ENCODE results near the gene ADGRV1. TPM values are rescaled to one million over a fixed set of nuclear protein-coding genes. Genes with fewer than 3 reads are reported as not detected.

ADGRV1 gene
- total and polyA plus RNA-seq, 8 donors: 12.5 to 36.4 (median 16.9) TPM

DNA sequence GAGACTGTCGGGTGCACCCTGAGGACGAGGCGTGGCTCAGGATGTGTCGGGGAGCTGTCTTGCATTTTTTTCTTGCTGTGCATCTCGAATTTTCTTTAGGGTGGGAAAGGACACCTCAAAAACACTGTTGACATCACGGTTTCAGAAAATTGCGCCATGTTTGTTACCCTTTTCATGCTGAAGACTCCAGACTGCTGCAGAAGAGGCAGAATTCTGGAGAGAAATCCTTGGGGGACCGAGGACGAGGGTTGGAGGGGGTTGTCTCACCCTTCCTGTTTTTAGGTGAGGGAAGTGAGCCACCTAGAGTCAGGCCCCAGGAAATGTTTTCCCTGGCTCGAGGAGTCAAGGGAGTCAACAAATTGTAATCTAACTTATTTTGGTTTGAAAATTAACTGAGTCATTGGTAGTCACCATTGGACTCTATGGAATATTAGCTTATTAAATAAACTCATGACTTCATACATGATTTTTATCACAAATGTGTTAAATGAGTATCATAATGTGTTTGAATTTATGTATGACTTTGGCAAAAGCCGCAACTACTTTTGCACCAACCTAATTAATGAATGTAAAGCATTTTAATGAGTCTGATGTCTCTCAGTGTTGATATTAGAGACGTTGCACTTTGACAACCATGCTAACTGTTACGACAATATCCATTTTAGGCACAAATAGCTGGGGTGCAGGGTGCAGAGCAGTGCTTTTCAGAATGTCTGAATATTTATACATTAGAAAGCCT lies 28.5 kb upstream of the ADGRV1 start:
- peak; percentile 80 for ATAC-seq
- intact Hi-C loops (cut with DNase I): loop anchor here in 1 of 2 donors (10.0 kb wide), 1 partner anchor 95 kb away; no protein-coding TSS in a partner anchor
- peak in 2 of 4 donors; percentile 69 to 80 for DNase-seq
- TF ChIP-seq, protein P1, sequence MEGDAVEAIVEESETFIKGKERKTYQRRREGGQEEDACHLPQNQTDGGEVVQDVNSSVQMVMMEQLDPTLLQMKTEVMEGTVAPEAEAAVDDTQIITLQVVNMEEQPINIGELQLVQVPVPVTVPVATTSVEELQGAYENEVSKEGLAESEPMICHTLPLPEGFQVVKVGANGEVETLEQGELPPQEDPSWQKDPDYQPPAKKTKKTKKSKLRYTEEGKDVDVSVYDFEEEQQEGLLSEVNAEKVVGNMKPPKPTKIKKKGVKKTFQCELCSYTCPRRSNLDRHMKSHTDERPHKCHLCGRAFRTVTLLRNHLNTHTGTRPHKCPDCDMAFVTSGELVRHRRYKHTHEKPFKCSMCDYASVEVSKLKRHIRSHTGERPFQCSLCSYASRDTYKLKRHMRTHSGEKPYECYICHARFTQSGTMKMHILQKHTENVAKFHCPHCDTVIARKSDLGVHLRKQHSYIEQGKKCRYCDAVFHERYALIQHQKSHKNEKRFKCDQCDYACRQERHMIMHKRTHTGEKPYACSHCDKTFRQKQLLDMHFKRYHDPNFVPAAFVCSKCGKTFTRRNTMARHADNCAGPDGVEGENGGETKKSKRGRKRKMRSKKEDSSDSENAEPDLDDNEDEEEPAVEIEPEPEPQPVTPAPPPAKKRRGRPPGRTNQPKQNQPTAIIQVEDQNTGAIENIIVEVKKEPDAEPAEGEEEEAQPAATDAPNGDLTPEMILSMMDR (IDR thresholded peaks at IDR 0.05): peak; percentile 53 to 75
- H3K27me3 ChIP-seq: peaks cover 0 to 4% of the 10 kb centered on the region in 2 donors
- H3K36me3 ChIP-seq: peaks cover 0 to 3% of the 10 kb centered on the region in 2 donors
- peak overlapping the region; percentile 85 to 87 for H3K4me3 ChIP-seq
- H3K27ac ChIP-seq: peak overlapping the region; percentile 87 to 93
- H3K9me3 ChIP-seq: no peaks in the 10 kb centered on the region
- peaks cover 8 to 43% of the 10 kb centered on the region in 2 donors for H3K4me1 ChIP-seq

DNA sequence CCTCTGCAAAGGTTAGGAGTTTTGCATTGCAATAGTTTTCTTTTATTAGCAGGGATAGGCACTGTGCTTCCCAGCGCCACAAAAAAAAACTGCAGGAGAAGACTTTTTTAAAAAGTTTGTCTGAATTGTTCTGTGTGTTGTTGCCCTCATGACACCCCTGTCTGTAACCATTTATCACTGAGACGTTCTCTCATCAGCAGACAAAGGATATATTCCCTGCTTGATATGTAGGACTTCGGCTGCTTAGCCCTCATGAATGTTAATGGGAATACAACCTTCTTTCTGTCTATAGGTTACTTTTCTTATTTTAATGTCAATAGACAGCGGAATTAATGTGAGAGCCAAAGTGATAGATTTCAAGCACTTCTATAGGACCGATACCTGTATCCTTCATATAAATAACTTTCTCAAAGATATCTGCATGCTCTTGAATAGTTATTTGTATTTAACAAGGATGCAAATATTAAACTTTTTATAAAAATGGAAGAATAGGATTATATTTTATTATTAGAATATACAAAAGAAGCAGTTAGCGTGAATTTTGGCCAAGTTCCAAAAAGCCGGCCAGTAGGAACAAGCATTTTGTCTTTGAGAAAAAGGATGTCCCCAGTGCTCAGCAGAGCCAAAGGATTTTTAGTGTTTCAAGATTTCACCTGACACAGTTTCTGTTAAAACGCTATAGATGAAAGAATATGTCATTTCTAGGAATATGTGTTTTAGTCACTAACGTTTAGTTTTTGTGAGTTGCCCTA lies 27.7 kb upstream of the ADGRV1 start:
- TF ChIP-seq, protein P1 (IDR thresholded peaks at IDR 0.05): no peak
- DNase-seq (peak in 1 of 4 donors; percentile 13), ATAC-seq (no peak)
- H3K27ac ChIP-seq: no peak overlapping the region
- H3K36me3 ChIP-seq: no peaks in the 10 kb centered on the region
- no peak overlapping the region for H3K4me3 ChIP-seq
- peaks cover 0 to 4% of the 10 kb centered on the region in 2 donors for H3K27me3 ChIP-seq
- intact Hi-C loops (cut with DNase I): loop anchor here in 1 of 2 donors (10.0 kb wide), 1 partner anchor 96 kb away; no protein-coding TSS in a partner anchor
- H3K4me1 ChIP-seq: peaks cover 8 to 41% of the 10 kb centered on the region in 2 donors
- no peaks in the 10 kb centered on the region for H3K9me3 ChIP-seq

DNA sequence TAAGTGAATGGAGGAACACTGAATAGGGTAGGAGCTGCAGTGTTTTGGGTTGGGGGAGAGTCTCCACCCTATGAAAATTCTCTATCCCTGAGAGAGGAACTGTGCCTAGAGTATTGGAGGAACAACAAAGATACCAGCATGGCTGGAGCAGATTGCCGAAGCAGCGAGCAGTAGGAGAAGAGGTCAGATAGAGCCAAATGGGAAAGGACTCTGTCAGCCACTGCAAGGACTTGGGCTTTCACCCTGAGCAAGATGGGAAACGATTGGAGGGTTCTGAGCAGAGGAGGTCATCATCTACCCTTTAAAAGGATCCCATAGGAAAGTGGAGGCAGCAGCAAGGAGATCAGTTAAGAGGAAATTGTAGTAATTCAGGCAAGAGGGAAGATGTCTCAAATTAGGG lies 24.8 kb upstream of the ADGRV1 start:
- intact Hi-C loops (cut with DNase I): loop anchor here in 1 of 2 donors (10.0 kb wide), 1 partner anchor 99 kb away; no protein-coding TSS in a partner anchor
- peaks cover 0 to 13% of the 10 kb centered on the region in 2 donors for H3K4me1 ChIP-seq
- ATAC-seq (no peak), DNase-seq (no peak)
- no peaks in the 10 kb centered on the region for H3K9me3 ChIP-seq
- no peak overlapping the region for H3K27ac ChIP-seq
- no peaks in the 10 kb centered on the region for H3K36me3 ChIP-seq
- no peak overlapping the region for H3K4me3 ChIP-seq
- TF ChIP-seq, protein P1 (IDR thresholded peaks at IDR 0.05): no peak
- H3K27me3 ChIP-seq: peaks cover 0 to 4% of the 10 kb centered on the region in 2 donors

DNA sequence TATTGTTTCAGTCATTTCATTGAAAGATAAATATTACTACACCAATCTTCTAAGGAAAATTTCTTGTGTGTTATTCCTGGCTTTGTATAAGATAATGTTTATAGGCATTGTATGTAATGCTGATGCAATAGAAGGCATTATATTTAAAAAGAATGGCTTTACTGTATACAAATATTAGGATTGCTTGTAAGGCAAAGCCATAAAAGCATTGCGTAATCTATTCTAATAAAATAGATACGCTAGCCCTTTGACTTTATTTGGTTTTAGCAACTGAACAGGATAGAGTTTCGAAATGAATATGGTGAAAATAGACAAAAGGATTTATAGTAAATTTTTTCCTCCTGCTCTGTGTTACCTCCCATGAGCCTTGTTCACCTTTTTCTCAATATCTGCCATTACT lies 23.7 kb upstream of the ADGRV1 start:
- ATAC-seq: no peak
- H3K27ac ChIP-seq: no peak overlapping the region
- no peak overlapping the region for H3K4me3 ChIP-seq
- peaks cover 0 to 11% of the 10 kb centered on the region in 2 donors for H3K4me1 ChIP-seq
- intact Hi-C loops (cut with DNase I): loop anchor here in 1 of 2 donors (10.0 kb wide), 1 partner anchor 100 kb away; no protein-coding TSS in a partner anchor
- TF ChIP-seq, protein P1 (IDR thresholded peaks at IDR 0.05): no peak
- H3K36me3 ChIP-seq: no peaks in the 10 kb centered on the region
- DNase-seq: no peak
- peaks cover 0 to 4% of the 10 kb centered on the region in 2 donors for H3K27me3 ChIP-seq
- no peaks in the 10 kb centered on the region for H3K9me3 ChIP-seq
